AG04449 (cell line): ENCODE results near the gene INHBE.

Experiments
- CTCF ChIA-PET: fragments of 350-600 bp; formaldehyde crosslinking; extraction: SDS; loops from one replicate; lab custom pipeline; 2021; ENCODE audit warnings: antibody characterized with exemption; lab: Yijun Ruan, JAX
- POLR2A ChIA-PET: fragments of 400-600, 350-600 bp; formaldehyde crosslinking; extraction: SDS; loops from one replicate; lab custom pipeline; 2020; ENCODE audit warnings: antibody characterized with exemption, inconsistent platforms; lab: Yijun Ruan, JAX
- DNase-seq: peaks from one replicate; pipeline ENCODE4 v3.0.0-alpha.2; 2010; ENCODE audit warnings: low read depth, low spot score
- H3K4me3 ChIP-seq: 2 replicates; pipeline ENCODE4 v1.5.1; 2011; ENCODE audit warnings: low read depth, mild to moderate bottlenecking, control low read depth, low read length
- TF ChIP-seq, protein P1 (sequence below): IDR thresholded peaks from one replicate; pipeline ENCODE4 v1.5.1; 2011; ENCODE audit warnings: mild to moderate bottlenecking, moderate library complexity, low read length, control low read depth, inconsistent platforms; ENCODE audit not compliant: insufficient read depth; ENCODE audit errors: missing control alignments

INHBE gene

DNA sequence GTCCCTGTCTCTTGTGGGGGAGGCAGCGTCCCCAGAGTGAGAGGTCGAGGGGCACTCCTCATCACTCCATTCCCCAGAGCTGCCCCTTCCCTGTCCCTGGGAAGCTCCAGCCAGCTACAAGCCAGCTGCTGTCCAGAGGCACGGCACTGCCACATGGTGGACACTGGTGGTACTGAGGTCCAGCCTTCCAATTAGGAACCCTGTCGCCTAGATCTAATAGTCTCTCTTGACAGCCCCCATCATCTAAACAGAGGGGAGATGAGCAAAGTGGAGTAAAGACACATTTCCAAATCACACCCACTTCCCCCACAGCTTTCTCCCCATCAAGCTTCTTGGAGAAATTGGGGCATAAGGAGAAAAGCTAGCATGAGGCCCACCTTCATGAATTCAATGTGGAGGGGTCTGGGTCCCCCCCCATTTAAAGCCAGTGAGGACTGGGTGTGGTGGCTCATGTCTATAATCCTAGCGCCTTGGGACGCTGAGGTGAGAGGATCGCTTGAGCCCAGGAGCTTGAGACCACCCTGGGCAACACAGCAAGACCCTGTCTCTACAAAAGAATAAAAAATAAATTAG lies 2.1 kb upstream of the INHBE start:
- ChIA-PET POLR2A (interaction anchor here (0.6 to 1.7 kb wide), 5 partner anchors 13 to 180 kb away, joined by 3 to 6 read pairs (median 4); no protein-coding TSS in a partner anchor), CTCF (interaction anchor here (0.5 to 19.6 kb wide), 45 partner anchors 10 to 329 kb away, joined by 3 to 880 read pairs (median 5); partner anchors contain the start of genes INHBC and STAC3)
- H3K4me3 ChIP-seq, result no peak overlapping the region
- DNase-seq, result no peak
- TF ChIP-seq, protein P1, sequence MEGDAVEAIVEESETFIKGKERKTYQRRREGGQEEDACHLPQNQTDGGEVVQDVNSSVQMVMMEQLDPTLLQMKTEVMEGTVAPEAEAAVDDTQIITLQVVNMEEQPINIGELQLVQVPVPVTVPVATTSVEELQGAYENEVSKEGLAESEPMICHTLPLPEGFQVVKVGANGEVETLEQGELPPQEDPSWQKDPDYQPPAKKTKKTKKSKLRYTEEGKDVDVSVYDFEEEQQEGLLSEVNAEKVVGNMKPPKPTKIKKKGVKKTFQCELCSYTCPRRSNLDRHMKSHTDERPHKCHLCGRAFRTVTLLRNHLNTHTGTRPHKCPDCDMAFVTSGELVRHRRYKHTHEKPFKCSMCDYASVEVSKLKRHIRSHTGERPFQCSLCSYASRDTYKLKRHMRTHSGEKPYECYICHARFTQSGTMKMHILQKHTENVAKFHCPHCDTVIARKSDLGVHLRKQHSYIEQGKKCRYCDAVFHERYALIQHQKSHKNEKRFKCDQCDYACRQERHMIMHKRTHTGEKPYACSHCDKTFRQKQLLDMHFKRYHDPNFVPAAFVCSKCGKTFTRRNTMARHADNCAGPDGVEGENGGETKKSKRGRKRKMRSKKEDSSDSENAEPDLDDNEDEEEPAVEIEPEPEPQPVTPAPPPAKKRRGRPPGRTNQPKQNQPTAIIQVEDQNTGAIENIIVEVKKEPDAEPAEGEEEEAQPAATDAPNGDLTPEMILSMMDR, result peak; percentile 94

DNA sequence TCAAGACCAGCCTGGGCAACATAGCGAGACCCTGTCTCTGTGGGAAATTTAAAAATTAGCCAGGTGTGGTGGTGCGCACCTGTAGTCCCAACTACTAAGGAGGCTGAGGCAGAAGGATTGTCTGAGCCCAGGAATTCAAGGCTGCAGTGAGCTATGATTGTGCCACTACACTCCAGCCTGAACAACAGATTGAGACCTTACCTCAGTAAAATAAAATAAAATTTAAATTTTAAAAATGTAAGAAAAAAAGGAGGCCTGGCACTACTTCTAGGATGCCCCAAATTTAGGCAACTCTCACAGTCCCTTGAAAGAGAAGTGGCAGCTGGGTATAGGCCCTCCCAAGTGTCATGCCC lies 918 bp upstream of the INHBE start:
- H3K4me3 ChIP-seq, result no peak overlapping the region
- POLR2A ChIA-PET, result interaction anchor here (1.2 kb wide), 1 partner anchor 145 kb away, joined by 4 read pairs; no protein-coding TSS in a partner anchor
- CTCF ChIA-PET, result interaction anchor here (1.0 to 19.6 kb wide), 21 partner anchors 10 to 241 kb away, joined by 3 to 880 read pairs (median 17); partner anchors contain the start of genes INHBC and STAC3
- DNase-seq, result no peak
- TF ChIP-seq, protein P1, result no peak

DNA sequence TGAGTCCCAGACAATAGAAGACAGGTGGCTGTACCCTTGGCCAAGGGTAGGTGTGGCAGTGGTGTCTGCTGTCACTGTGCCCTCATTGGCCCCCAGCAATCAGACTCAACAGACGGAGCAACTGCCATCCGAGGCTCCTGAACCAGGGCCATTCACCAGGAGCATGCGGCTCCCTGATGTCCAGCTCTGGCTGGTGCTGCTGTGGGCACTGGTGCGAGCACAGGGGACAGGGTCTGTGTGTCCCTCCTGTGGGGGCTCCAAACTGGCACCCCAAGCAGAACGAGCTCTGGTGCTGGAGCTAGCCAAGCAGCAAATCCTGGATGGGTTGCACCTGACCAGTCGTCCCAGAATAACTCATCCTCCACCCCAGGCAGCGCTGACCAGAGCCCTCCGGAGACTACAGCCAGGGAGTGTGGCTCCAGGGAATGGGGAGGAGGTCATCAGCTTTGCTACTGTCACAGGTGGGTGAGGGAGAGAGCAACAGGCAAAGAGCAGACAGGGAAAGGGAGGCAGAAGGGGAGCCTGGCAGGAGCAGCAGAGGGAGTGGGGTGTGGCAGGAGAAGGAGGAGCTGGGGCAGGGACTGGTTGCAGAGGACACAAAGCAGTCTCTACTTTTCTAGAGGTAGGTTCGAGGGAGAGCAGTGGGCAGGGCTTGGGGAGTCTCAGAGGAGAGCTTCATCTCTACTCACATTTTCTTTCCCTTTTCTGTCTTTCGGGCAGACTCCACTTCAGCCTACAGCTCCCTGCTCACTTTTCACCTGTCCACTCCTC lies 452 bp downstream of the INHBE start:
- TF ChIP-seq, protein P1, result no peak
- peak overlapping the region; percentile 46 for H3K4me3 ChIP-seq
- POLR2A ChIA-PET, result interaction anchor here (1.2 to 1.3 kb wide), 2 partner anchors 65 to 146 kb away, joined by 3 to 4 read pairs; partner anchors contain the start of gene DDIT3
- DNase-seq, result no peak
- CTCF ChIA-PET, result interaction anchor here (0.6 to 19.6 kb wide), 28 partner anchors 8 to 585 kb away, joined by 3 to 880 read pairs (median 4); partner anchors contain the start of genes B4GALNT1, INHBC and STAC3

DNA sequence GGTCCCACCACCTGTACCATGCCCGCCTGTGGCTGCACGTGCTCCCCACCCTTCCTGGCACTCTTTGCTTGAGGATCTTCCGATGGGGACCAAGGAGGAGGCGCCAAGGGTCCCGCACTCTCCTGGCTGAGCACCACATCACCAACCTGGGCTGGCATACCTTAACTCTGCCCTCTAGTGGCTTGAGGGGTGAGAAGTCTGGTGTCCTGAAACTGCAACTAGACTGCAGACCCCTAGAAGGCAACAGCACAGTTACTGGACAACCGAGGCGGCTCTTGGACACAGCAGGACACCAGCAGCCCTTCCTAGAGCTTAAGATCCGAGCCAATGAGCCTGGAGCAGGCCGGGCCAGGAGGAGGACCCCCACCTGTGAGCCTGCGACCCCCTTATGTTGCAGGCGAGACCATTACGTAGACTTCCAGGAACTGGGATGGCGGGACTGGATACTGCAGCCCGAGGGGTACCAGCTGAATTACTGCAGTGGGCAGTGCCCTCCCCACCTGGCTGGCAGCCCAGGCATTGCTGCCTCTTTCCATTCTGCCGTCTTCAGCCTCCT lies 1.1 kb downstream of the INHBE start:
- DNase-seq, result no peak
- H3K4me3 ChIP-seq, result peak overlapping the region; percentile 46
- POLR2A ChIA-PET, result no interaction called here
- CTCF ChIA-PET, result interaction anchor here (0.6 to 19.6 kb wide), 21 partner anchors 8 to 585 kb away, joined by 3 to 880 read pairs (median 5); partner anchors contain the start of genes B4GALNT1, INHBC and STAC3
- TF ChIP-seq, protein P1, result peak; percentile 76

DNA sequence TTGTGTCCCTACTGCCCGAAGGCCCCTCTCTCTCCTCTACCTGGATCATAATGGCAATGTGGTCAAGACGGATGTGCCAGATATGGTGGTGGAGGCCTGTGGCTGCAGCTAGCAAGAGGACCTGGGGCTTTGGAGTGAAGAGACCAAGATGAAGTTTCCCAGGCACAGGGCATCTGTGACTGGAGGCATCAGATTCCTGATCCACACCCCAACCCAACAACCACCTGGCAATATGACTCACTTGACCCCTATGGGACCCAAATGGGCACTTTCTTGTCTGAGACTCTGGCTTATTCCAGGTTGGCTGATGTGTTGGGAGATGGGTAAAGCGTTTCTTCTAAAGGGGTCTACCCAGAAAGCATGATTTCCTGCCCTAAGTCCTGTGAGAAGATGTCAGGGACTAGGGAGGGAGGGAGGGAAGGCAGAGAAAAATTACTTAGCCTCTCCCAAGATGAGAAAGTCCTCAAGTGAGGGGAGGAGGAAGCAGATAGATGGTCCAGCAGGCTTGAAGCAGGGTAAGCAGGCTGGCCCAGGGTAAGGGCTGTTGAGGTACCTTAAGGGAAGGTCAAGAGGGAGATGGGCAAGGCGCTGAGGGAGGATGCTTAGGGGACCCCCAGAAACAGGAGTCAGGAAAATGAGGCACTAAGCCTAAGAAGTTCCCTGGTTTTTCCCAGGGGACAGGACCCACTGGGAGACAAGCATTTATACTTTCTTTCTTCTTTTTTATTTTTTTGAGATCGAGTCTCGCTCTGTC lies 1.8 kb downstream of the INHBE start:
- peak overlapping the region; percentile 46; the same call in 1 of the 2 replicates for H3K4me3 ChIP-seq
- ChIA-PET POLR2A (interaction anchor here (0.7 kb wide), 1 partner anchor 346 kb away, joined by 3 read pairs; the partner anchor contains the start of gene STAT6), CTCF (interaction anchor here (1.0 to 19.6 kb wide), 20 partner anchors 7 to 270 kb away, joined by 3 to 880 read pairs (median 11); partner anchors contain the start of genes ARHGAP9, INHBC, MARS1 and STAC3)
- no peak for DNase-seq
- TF ChIP-seq, protein P1, result no peak
